ENCODE data around the gene GPR75.
A peak's percentile ranks its signal among the peaks of the same experiment; 100 is the strongest.

The GPR75 gene
- 2.5 to 7.6 (median 3.8) reads per million in 9 experiments for total RNA-seq

DNA sequence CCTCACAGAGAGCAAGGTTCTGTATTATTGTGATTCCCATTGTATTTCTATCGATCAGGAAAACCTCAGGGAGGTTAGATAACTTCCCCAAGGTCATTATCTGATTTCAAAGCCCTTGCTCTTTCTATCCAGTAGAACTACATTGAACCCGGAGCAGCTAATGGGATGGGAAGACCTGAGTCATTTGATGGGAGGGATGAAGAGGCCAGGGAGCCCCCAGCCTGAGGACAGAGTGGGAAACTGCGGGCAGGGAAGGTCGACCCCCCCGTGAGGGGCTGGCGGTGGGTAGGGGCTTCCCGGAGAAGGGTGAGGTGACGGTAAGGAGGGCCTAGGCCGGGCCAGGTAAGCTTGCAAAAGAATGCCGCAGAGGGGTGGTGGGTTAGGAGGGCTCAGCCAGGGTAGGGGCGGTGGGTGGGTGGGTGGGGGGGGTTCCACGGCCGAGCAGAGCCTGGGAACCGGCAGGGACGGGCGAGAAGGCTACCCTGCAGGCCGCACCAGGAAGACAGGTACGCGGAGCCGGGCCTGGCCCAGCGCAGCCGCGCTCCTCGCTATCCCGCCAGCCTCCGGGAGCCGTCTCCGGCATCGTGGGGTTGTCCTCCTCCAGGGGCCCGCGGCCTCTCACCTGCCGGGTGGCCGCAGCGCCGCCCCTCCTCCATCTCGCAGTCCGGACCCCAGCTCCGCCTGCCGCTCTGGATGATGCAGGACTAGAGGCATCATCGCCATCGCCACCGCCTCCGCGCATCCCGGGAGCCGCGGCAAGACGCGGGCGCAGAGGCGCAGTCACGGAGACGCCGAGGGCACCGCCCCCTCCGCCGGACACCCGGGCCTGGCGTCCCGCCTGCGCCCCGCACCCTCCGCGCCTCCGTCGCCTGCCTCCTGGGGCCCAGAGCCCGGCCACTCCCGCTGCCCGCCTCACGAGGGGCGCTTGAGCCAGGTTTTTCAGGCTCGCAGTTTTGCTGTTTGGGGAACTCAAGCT, at the start of gene GPR75:
Gene GPR75, minus strand, starts transcription at position 762 of the 976 bp plus-strand sequence. CDS start 5,211 bp downstream, outside the sequence.
- H3K36me3 Mint-ChIP-seq (ENCODE audit: insufficient read depth), result peaks cover 3% of the 10 kb centered on the region
- no peak within 1 kb of the TSS for H3K4me3 Mint-ChIP-seq
- no peak for DNase-seq
- no peaks in the 10 kb centered on the region for H3K9me3 Mint-ChIP-seq
- no peak for ATAC-seq (replicated peaks)
- H3K4me1 Mint-ChIP-seq (ENCODE audit: low read depth in 2 of 2), result peaks cover 4 to 5% of the 10 kb centered on the region in 2 donors
- H3K27me3 Mint-ChIP-seq, result no peaks in the 10 kb centered on the region
- H3K27ac Mint-ChIP-seq, result no peak within 1 kb of the TSS

DNA sequence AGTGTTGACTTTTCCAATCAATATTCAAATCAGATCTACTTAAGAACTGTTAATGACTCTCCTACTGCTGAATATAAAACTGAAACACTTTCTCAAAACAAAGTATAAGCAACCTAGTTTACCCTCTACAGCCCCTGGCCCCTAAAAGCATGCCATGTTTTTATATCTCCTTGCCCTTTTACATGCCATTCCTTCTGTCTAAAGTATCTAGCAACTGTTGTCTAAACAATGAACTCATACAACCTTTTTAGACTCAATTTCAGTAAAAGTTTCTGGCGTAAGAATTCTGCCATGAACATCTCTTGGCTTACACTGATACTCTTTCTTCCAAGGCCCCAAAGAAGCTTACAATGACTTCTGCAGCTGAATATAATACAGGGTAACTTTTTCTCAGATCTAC, 47.8 kb upstream of the GPR75 start:
- DNase-seq (no peak), ATAC-seq (replicated peaks) (no peak)
- H3K9me3 Mint-ChIP-seq, result no peaks in the 10 kb centered on the region
- H3K4me1 Mint-ChIP-seq (ENCODE audit: low read depth in 2 of 2), result peaks cover 4 to 12% of the 10 kb centered on the region in 2 donors
- H3K27me3 Mint-ChIP-seq, result no peaks in the 10 kb centered on the region
- peak overlapping the region in 1 of 2 donors; percentile 11 for H3K27ac Mint-ChIP-seq
- H3K4me3 Mint-ChIP-seq, result no peak overlapping the region
- H3K36me3 Mint-ChIP-seq (ENCODE audit: insufficient read depth), result peaks cover 66% of the 10 kb centered on the region

DNA sequence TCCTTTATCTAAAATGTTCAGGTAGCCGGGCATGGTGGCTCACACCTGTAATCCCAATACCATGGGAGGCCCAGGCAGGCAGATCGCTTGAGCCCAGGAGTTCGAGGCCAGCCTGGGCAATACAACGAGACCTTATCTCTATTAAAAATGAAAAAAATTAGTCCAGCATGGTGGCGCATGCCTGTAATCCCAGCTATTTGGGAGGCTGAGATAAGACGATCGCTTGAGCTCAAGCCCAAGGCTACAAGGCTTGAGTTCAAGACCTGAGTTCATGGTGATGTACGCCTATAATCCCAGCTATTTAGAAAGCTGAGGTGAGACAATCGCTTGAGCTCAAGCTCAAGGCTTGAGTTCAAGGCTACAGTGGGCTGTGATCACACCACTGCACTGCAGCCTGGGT, 45.6 kb upstream of the GPR75 start:
- no peak overlapping the region for H3K27ac Mint-ChIP-seq
- ATAC-seq (replicated peaks) (no peak), DNase-seq (no peak)
- H3K9me3 Mint-ChIP-seq, result no peaks in the 10 kb centered on the region
- H3K4me1 Mint-ChIP-seq (ENCODE audit: low read depth in 2 of 2), result peaks cover 1 to 8% of the 10 kb centered on the region in 2 donors
- peaks cover 64% of the 10 kb centered on the region for H3K36me3 Mint-ChIP-seq (ENCODE audit: insufficient read depth)
- no peaks in the 10 kb centered on the region for H3K27me3 Mint-ChIP-seq
- H3K4me3 Mint-ChIP-seq, result no peak overlapping the region

DNA sequence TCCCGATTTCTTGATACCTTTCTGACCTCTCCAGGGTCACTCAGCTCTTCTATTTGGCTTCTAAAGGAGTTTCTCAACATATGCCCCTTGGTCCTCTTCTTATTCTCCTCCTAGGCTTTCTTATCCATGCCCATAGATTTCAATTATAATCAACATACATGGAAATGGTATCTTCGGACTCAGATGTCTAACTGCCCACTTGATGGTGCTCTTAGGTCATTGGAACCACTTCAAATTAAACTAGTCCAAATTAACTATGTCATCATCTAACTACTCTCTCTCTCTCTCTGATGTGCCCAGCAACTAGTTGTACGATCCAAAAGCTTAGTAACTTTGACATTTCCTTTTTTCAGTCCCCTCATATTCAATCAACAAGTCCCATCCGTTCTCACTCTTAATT, 43.2 kb upstream of the GPR75 start:
- ATAC-seq (replicated peaks) (no peak), DNase-seq (no peak)
- H3K27me3 Mint-ChIP-seq, result no peaks in the 10 kb centered on the region
- H3K36me3 Mint-ChIP-seq (ENCODE audit: insufficient read depth), result peaks cover 70% of the 10 kb centered on the region
- H3K27ac Mint-ChIP-seq, result peak overlapping the region in 1 of 2 donors; percentile 27
- H3K4me1 Mint-ChIP-seq (ENCODE audit: low read depth in 2 of 2), result peaks cover 1 to 8% of the 10 kb centered on the region in 2 donors
- H3K9me3 Mint-ChIP-seq, result no peaks in the 10 kb centered on the region
- H3K4me3 Mint-ChIP-seq, result no peak overlapping the region

DNA sequence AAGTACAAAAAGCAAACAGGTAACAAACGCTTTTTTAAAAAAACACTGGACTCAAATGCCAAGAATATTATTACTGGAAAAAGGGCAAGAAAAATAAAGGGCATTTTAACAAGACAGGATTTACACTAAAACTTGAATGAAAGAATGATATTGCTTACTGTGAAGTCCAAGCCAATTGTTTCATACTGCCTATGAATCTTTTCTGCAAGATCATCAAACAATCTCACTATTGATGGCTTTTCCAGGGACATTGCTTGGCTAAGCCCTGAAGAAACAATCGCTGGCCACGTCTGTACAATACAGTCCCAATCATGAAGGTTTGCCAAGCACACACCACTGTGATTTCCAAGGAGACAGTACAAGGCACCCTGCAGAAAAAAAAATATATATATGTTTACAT, 41.4 kb upstream of the GPR75 start:
- no peak for DNase-seq
- Mint-ChIP-seq H3K9me3 (no peaks in the 10 kb centered on the region), H3K4me1 (ENCODE audit: low read depth in 2 of 2) (peaks cover 0 to 8% of the 10 kb centered on the region in 2 donors), H3K4me3 (no peak overlapping the region), H3K36me3 (ENCODE audit: insufficient read depth) (peaks cover 76% of the 10 kb centered on the region), H3K27ac (no peak overlapping the region), H3K27me3 (no peaks in the 10 kb centered on the region)
- no peak for ATAC-seq (replicated peaks)

DNA sequence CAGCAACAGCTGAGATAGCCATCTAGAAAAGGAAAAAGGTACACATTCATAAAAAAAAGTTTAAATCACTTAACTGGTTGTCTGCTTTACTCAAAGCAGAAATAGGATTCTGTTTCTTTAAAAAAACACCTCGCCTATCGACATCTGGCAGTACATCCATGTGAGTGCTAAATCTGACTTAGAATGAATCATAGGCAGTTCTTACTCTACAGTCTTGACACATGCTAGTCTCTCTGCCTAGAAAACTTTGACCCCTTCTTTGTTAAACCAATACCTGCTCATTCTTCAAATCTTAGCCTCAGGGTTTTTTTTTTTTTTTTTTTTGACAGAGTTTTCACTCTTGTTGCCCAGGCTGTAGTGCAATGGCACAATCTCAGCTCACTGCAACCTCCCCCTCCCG, 37.1 kb upstream of the GPR75 start:
- H3K27ac Mint-ChIP-seq, result peak overlapping the region in 1 of 2 donors; percentile 71
- no peaks in the 10 kb centered on the region for H3K9me3 Mint-ChIP-seq
- DNase-seq (no peak), ATAC-seq (replicated peaks) (no peak)
- no peaks in the 10 kb centered on the region for H3K4me1 Mint-ChIP-seq (ENCODE audit: low read depth in 2 of 2)
- no peaks in the 10 kb centered on the region for H3K27me3 Mint-ChIP-seq
- H3K4me3 Mint-ChIP-seq, result no peak overlapping the region
- peaks cover 80% of the 10 kb centered on the region for H3K36me3 Mint-ChIP-seq (ENCODE audit: insufficient read depth)

DNA sequence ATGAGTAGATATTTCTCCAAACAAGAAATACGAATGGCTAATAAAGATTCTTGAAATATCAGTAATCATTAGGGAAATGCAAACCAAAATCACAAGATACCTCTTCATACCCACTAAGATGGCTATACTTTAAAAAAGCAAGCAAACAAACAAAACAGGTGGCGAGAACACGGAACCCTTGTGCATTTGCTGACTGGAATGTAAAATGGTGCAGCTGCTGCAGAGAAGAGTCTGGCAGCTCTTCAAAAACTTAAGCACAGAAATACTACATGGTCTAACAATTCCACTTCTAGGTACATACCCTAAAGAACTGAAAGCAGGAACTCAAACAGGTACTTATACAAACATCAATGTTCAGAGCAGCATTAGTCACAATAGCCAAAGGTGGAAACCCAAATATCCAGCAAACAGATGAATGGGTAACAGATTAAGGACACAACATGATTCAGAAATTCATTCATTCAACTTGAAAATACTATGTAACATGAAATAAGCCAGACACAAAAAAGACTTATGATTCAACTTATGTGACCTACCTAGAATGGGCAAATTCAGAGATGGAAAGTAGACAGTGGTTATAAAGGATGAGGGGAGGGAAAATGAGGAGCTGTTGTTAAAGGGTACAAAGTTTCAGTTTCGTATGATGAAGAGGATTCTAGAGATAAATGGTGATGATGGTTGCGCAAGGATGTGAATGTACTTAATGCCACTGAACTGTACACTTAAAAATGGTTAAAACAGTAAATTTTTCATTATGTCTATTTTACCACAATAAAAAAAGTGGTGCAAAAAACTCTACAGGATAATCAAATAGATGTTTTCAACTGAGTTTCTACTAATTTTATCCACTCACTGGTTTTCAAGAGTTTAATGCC, 26.9 kb upstream of the GPR75 start:
- no peak for ATAC-seq (replicated peaks)
- H3K27me3 Mint-ChIP-seq, result no peaks in the 10 kb centered on the region
- peaks cover 79% of the 10 kb centered on the region for H3K36me3 Mint-ChIP-seq (ENCODE audit: insufficient read depth)
- H3K4me1 Mint-ChIP-seq (ENCODE audit: low read depth in 2 of 2), result peaks cover 0 to 4% of the 10 kb centered on the region in 2 donors
- no peaks in the 10 kb centered on the region for H3K9me3 Mint-ChIP-seq
- no peak overlapping the region for H3K4me3 Mint-ChIP-seq
- H3K27ac Mint-ChIP-seq, result peak overlapping the region in 1 of 2 donors; percentile 58
- DNase-seq, result no peak

DNA sequence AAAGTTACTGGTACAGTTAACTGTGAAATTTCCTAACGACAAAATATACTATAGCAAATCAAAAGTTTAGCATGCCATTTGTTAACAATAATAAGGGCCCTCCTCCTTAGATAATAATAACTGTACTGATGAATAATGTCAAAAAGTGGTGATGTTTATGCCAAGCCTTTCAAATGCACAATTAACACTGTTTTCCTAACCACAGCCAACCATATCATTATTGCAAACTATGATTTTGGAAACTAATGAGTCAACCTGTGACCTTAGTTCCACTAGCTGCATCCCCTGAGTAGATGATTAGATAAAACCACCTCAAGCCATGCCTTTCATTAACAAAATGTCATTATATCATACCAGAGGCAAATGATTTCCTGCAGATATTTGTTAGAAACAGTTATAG, 25.1 kb upstream of the GPR75 start:
- H3K4me1 Mint-ChIP-seq (ENCODE audit: low read depth in 2 of 2), result peaks cover 0 to 4% of the 10 kb centered on the region in 2 donors
- DNase-seq (no peak), ATAC-seq (replicated peaks) (no peak)
- H3K9me3 Mint-ChIP-seq, result no peaks in the 10 kb centered on the region
- H3K27me3 Mint-ChIP-seq, result no peaks in the 10 kb centered on the region
- peaks cover 71% of the 10 kb centered on the region for H3K36me3 Mint-ChIP-seq (ENCODE audit: insufficient read depth)
- no peak overlapping the region for H3K27ac Mint-ChIP-seq
- no peak overlapping the region for H3K4me3 Mint-ChIP-seq

DNA sequence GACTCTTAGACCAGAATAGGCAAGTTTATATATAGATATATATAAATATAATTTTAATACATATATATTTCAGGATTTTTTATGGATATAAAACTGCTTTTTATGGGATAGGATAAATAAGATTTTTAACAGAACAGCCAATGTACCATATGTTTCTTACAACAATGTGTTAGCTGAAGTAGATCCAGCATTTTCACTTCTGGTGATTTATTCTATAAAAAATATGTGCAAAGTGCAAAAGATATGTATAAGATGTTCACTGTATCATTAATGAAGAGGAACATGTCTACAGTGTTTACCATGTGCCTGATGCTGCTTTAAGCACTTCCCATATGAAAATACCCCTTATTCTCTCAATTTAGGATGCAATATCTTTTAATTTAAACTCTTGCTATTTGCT, 22.2 kb upstream of the GPR75 start:
- Mint-ChIP-seq H3K4me1 (ENCODE audit: low read depth in 2 of 2) (peaks cover 0 to 4% of the 10 kb centered on the region in 2 donors), H3K9me3 (no peaks in the 10 kb centered on the region), H3K4me3 (no peak overlapping the region), H3K27me3 (no peaks in the 10 kb centered on the region), H3K27ac (peak overlapping the region in 1 of 2 donors; percentile 26), H3K36me3 (ENCODE audit: insufficient read depth) (peaks cover 61% of the 10 kb centered on the region)
- DNase-seq (no peak), ATAC-seq (replicated peaks) (no peak)

DNA sequence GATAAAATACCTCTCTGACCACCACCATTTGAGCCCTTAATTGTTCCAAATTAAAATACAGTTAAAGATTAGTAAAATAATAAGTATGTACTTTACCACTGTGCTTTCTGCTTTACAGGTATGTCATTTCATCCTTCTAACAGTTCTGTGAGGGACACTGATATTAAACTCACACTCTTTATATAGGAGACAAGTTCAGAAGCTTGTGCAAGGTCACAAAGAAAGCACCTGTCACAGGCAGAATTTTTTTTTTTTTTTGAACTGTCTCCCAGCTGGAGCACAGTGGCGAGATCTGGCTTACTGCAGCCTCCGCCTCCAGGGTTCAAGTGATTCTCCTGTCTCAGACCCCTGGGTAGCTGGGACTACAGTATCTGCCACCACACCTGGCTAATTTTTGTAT, 21.6 kb upstream of the GPR75 start:
- H3K27me3 Mint-ChIP-seq, result no peaks in the 10 kb centered on the region
- peak overlapping the region in 1 of 2 donors; percentile 26 for H3K27ac Mint-ChIP-seq
- DNase-seq (no peak), ATAC-seq (replicated peaks) (no peak)
- no peaks in the 10 kb centered on the region for H3K9me3 Mint-ChIP-seq
- peaks cover 55% of the 10 kb centered on the region for H3K36me3 Mint-ChIP-seq (ENCODE audit: insufficient read depth)
- H3K4me1 Mint-ChIP-seq (ENCODE audit: low read depth in 2 of 2), result no peaks in the 10 kb centered on the region
- H3K4me3 Mint-ChIP-seq, result no peak overlapping the region

DNA sequence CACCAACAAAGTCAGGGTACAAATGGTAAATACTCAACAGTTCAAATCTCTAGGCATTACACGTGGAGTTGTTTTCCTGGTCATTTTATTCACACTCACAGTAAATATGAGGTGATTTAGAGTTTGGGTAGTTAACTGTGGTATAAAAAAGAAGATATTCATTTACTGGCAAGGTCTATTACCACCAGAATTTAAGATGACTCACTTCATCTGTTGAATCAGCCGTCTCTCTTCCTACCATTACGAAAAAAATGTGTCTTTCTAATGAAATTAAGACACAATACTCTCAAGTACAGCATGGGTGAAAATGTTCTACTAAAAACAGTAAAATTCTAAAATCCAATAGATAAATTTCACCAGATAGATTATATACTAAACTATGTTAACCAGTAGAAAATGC, 21.0 kb upstream of the GPR75 start:
- Mint-ChIP-seq H3K4me1 (ENCODE audit: low read depth in 2 of 2) (no peaks in the 10 kb centered on the region), H3K4me3 (no peak overlapping the region), H3K9me3 (no peaks in the 10 kb centered on the region), H3K36me3 (ENCODE audit: insufficient read depth) (peaks cover 55% of the 10 kb centered on the region), H3K27ac (peak overlapping the region in 1 of 2 donors; percentile 69), H3K27me3 (no peaks in the 10 kb centered on the region)
- no peak for ATAC-seq (replicated peaks)
- DNase-seq, result no peak

DNA sequence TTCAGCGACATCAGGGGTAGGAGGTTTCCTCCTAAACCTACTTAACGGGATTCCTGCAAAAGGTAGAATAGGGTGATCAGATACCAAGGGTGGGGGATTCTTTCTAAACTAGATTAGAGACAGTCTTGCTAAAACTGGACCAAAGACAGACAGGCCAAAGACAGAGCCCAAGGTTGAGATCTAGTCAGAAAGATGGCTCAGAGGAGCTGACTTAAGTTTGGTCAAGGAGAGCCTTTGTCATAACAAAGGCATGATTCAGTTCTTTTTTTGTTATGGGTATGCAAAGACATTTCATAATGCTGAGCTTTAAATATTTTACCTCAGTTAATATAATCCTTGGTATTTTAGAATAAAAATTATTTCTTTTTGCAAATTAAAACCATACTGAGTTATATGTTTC, 17.8 kb upstream of the GPR75 start:
- H3K27me3 Mint-ChIP-seq, result no peaks in the 10 kb centered on the region
- no peak overlapping the region for H3K4me3 Mint-ChIP-seq
- H3K9me3 Mint-ChIP-seq, result no peaks in the 10 kb centered on the region
- no peak overlapping the region for H3K27ac Mint-ChIP-seq
- H3K36me3 Mint-ChIP-seq (ENCODE audit: insufficient read depth), result peaks cover 61% of the 10 kb centered on the region
- ATAC-seq (replicated peaks) (no peak), DNase-seq (no peak)
- H3K4me1 Mint-ChIP-seq (ENCODE audit: low read depth in 2 of 2), result no peaks in the 10 kb centered on the region

DNA sequence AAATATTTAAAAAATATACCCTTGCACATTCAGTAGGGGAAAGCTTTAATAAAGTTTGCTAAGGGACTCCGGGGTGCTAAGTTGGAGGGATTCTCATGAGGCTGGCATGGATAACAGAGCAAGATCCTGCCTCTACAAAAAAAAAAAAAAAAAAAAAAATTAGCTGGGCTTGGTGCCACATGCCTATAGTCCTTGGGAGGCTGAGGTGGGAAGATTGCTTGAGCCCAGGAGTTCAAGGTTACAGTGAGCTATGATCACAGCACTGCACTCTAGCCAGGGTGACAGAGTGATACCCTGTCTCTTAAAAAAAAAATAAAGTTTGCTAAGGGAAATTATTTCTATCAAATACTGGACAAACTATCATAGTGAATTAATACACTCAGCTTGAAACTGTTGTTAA, 17.3 kb upstream of the GPR75 start:
- no peaks in the 10 kb centered on the region for H3K27me3 Mint-ChIP-seq
- H3K36me3 Mint-ChIP-seq (ENCODE audit: insufficient read depth), result peaks cover 65% of the 10 kb centered on the region
- H3K27ac Mint-ChIP-seq, result no peak overlapping the region
- H3K4me3 Mint-ChIP-seq, result no peak overlapping the region
- ATAC-seq (replicated peaks) (no peak), DNase-seq (no peak)
- H3K9me3 Mint-ChIP-seq, result no peaks in the 10 kb centered on the region
- H3K4me1 Mint-ChIP-seq (ENCODE audit: low read depth in 2 of 2), result no peaks in the 10 kb centered on the region

All from effector memory CD8-positive, alpha-beta T cell (primary cell).